ENCODE data around the gene FLOT2. TPM values are rescaled to one million over a fixed set of nuclear protein-coding genes. Genes with fewer than 3 reads are reported as not detected.
"Not testable (repeated sequence)": the region's sequence is repeated elsewhere in the genome, so short reads cannot be mapped to it uniquely, and the experiment has no call there.

FLOT2 gene
- 15.5 and 21.3 TPM in 2 replicates for total RNA-seq (2014; rRNA removed; shearing (Covaris generic))

GRCh38 chr17:28896884-28897768 is at the start of gene FLOT2:
Gene FLOT2 (minus strand): TSS chr17:28897733. CDS start chr17:28897574, 159 bp downstream.
- DNase-seq (ENCODE audit: low spot score), result no peak

- DNase-seq (ENCODE audit: low spot score), result no peak
These were observed 48.7 kb upstream of the FLOT2 start for GRCh38 chr17:28946239-28946638.

GRCh38 chr17:28944862-28945741 is 47.6 kb upstream of the FLOT2 start:
- DNase-seq (ENCODE audit: low spot score), result no peak

GRCh38 chr17:28944343-28944742 is 46.8 kb upstream of the FLOT2 start:
- DNase-seq (ENCODE audit: low spot score), result no peak

- no peak for DNase-seq (ENCODE audit: low spot score)
These were observed 45.4 kb upstream of the FLOT2 start for GRCh38 chr17:28942925-28943324.

GRCh38 chr17:28941251-28941650 is 43.7 kb upstream of the FLOT2 start:
- no peak for DNase-seq (ENCODE audit: low spot score)

- DNase-seq (ENCODE audit: low spot score), result no peak
These were observed 43.1 kb upstream of the FLOT2 start for GRCh38 chr17:28940675-28941074.

- no peak for DNase-seq (ENCODE audit: low spot score)
These were observed 42.6 kb upstream of the FLOT2 start for GRCh38 chr17:28940142-28940541.

GRCh38 chr17:28938552-28938951 is 41.0 kb upstream of the FLOT2 start:
- DNase-seq (ENCODE audit: low spot score), result no peak

GRCh38 chr17:28937044-28937729 is 39.7 kb upstream of the FLOT2 start:
- DNase-seq (ENCODE audit: low spot score), result no peak

GRCh38 chr17:28935744-28936460 is 38.4 kb upstream of the FLOT2 start:
- no peak for DNase-seq (ENCODE audit: low spot score)

GRCh38 chr17:28934508-28934907 is 37.0 kb upstream of the FLOT2 start:
- DNase-seq (ENCODE audit: low spot score), result not testable (repeated sequence)

- DNase-seq (ENCODE audit: low spot score), result no peak
These were observed 32.3 kb upstream of the FLOT2 start for GRCh38 chr17:28929787-28930186.

- DNase-seq (ENCODE audit: low spot score), result no peak
These were observed 30.5 kb upstream of the FLOT2 start for GRCh38 chr17:28928061-28928460.

- no peak for DNase-seq (ENCODE audit: low spot score)
These were observed 29.3 kb upstream of the FLOT2 start for GRCh38 chr17:28926786-28927185.

- DNase-seq (ENCODE audit: low spot score), result no peak
These were observed 28.8 kb upstream of the FLOT2 start for GRCh38 chr17:28926366-28926765.

- peak; percentile 90 for DNase-seq (ENCODE audit: low spot score)
These were observed 28.4 kb upstream of the FLOT2 start for GRCh38 chr17:28925912-28926365.

- no peak for DNase-seq (ENCODE audit: low spot score)
These were observed 22.7 kb upstream of the FLOT2 start for GRCh38 chr17:28920201-28920600.

- DNase-seq (ENCODE audit: low spot score), result no peak
These were observed 20.8 kb upstream of the FLOT2 start for GRCh38 chr17:28918295-28918694.

GRCh38 chr17:28917465-28917864 is 19.9 kb upstream of the FLOT2 start:
- DNase-seq (ENCODE audit: low spot score), result no peak

GRCh38 chr17:28917029-28917428 is 19.5 kb upstream of the FLOT2 start:
- no peak for DNase-seq (ENCODE audit: low spot score)

Data from H4 (cell line).